Measurements from ENCODE around the gene EPGN.

Gene EPGN

GRCh38 chr4:74324262-74324661, 16.0 kb downstream of the EPGN start:
- no peak overlapping the region for H3K4me3 ChIP-seq (ENCODE audit: low read depth, low read length)
- DNase-seq (ENCODE audit: low read depth), result no peak
- no peak for TF ChIP-seq CTCF (IDR thresholded peaks at IDR 0.05; ENCODE audit: control insufficient read depth, extremely low read depth, insufficient read depth)

- DNase-seq (ENCODE audit: low read depth), result no peak
- no peak overlapping the region for H3K4me3 ChIP-seq (ENCODE audit: low read depth, low read length)
- no peak for TF ChIP-seq CTCF (IDR thresholded peaks at IDR 0.05; ENCODE audit: control insufficient read depth, extremely low read depth, insufficient read depth)
These were observed 17.6 kb downstream of the EPGN start for GRCh38 chr4:74325886-74326285.

GRCh38 chr4:74327762-74328161, 19.5 kb downstream of the EPGN start:
- TF ChIP-seq CTCF (IDR thresholded peaks at IDR 0.05; ENCODE audit: control insufficient read depth, extremely low read depth, insufficient read depth), result no peak
- no peak for DNase-seq (ENCODE audit: low read depth)
- H3K4me3 ChIP-seq (ENCODE audit: low read depth, low read length), result no peak overlapping the region

- DNase-seq (ENCODE audit: low read depth), result no peak
- no peak for TF ChIP-seq CTCF (IDR thresholded peaks at IDR 0.05; ENCODE audit: control insufficient read depth, extremely low read depth, insufficient read depth)
- no peak overlapping the region for H3K4me3 ChIP-seq (ENCODE audit: low read depth, low read length)
These were observed 20.2 kb downstream of the EPGN start for GRCh38 chr4:74328501-74328900.

- H3K4me3 ChIP-seq (ENCODE audit: low read depth, low read length), result no peak overlapping the region
- no peak for TF ChIP-seq CTCF (IDR thresholded peaks at IDR 0.05; ENCODE audit: control insufficient read depth, extremely low read depth, insufficient read depth)
These were observed 21.0 kb downstream of the EPGN start for GRCh38 chr4:74329307-74329706.

GRCh38 chr4:74330295-74330750, 22.1 kb downstream of the EPGN start:
- H3K4me3 ChIP-seq (ENCODE audit: low read depth, low read length), result no peak overlapping the region
- no peak for DNase-seq (ENCODE audit: low read depth)
- no peak for TF ChIP-seq CTCF (IDR thresholded peaks at IDR 0.05; ENCODE audit: control insufficient read depth, extremely low read depth, insufficient read depth)

More at GRCh38 chr4:74329307-74329706, 21.0 kb downstream of the EPGN start:
- no peak for DNase-seq (ENCODE audit: low read depth)

GRCh38 chr4:74331252-74331651, 23.0 kb downstream of the EPGN start:
- TF ChIP-seq CTCF (IDR thresholded peaks at IDR 0.05; ENCODE audit: control insufficient read depth, extremely low read depth, insufficient read depth), result no peak

More at GRCh38 chr4:74331252-74331651, 23.0 kb downstream of the EPGN start:
- DNase-seq (ENCODE audit: low read depth), result no peak
- no peak overlapping the region for H3K4me3 ChIP-seq (ENCODE audit: low read depth, low read length)

Measured in LNCaP clone FGC (cell line).